ENCODE data around the gene MAP7. TPM values are rescaled to one million over a fixed set of nuclear protein-coding genes. Genes with fewer than 3 reads are reported as not detected.

The MAP7 gene
- total and polyA plus RNA-seq, 2 of the 13 experiments (the other 11 are each of a cell fraction or from before 2014, with no cell fraction given), result 0.04 TPM; not detected in 1

DNA sequence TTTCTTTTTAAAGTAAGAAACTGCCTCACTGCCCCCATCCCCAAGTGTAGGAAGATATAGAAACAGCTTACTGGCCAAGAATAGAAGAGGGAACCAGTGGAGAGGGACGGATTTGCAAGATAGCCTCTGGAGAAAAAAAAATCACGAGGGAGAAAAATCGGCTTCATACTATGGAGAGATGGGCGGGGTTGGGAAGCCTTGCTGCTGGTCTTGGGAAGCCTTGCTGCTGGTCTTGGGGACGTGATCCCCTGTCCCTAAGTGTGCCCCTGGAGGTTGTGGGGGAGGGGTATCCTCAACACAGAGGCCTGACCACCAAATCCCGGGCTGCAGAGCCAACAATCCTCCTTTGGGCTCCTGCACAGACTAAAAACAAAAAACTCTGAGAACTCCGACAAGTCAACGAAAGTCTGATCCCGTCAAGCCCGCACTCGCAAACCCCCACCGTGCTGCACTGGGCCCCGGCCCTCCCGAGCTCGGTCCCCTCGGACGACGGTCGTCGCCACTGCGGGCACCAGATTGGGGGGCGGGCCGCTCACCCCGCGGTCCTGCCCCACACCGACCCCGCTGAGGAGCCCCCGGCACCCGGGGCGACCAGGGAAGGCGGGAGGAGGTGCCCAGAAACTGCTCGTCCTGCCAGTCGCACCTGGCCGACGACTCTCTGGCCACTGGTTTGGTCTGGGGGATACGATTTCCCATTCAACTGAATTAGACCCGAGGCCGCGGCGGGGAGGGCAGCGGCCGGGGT is 750 bp downstream of the MAP7 start:
- Histone ChIP-seq H3K9ac (ENCODE audit: insufficient read depth, low read depth, low read length) (no peak overlapping the region), H4K20me1 (ENCODE audit: insufficient read depth, low read length) (no peaks in the 10 kb centered on the region), H3K27ac (ENCODE audit: extremely low read length, insufficient read depth, low read length) (no peak overlapping the region), H3K27me3 (ENCODE audit: control insufficient read depth in 1 of 2, insufficient read depth in 2 of 2, low read length in 2 of 2) (peaks cover 7 to 40% of the 10 kb centered on the region in 2 experiments; a peak in 4 of 5 replicates), H3K4me2 (ENCODE audit: low read depth, low read length) (peak overlapping the region; percentile 62), H3K36me3 (replicated peaks in 1 of 2; ENCODE audit: control insufficient read depth in 1 of 2, insufficient read depth in 2 of 2, low read length in 2 of 2) (no peaks in the 10 kb centered on the region), H3K79me2 (ENCODE audit: insufficient read depth, low read length) (no peaks in the 10 kb centered on the region), H3K4me3 (replicated peaks in 1 of 3; ENCODE audit: insufficient read depth in 1 of 3, low read depth in 2 of 3, low read length in 3 of 3) (peak overlapping the region in 1 of 3 experiments; percentile 65; a peak in 3 of 6 replicates), H3K9me3 (ENCODE audit: low read length) (no peaks in the 10 kb centered on the region), H3K4me1 (ENCODE audit: insufficient read depth, low read length) (no peaks in the 10 kb centered on the region), H2AFZ (ENCODE audit: low read length) (no peak overlapping the region)
- ATAC-seq, result peak; percentile 11; the same call in 1 of the 3 replicates
- in situ Hi-C loops (cut with HindIII; ENCODE audit: extremely low pct_ligation_motif_present, low pct_unique_long_range_greater_than_20kb), result no loop called here
- WGBS (ENCODE audit: low lambda C conversion rate), result 26% methylated on average over 30 of the region's 42 CpGs
- no peak for FAIRE-seq
- BruUV-seq (replicated peaks), result no TSS peak
- POLR2A ChIA-PET, result no interaction called here
- intact Hi-C loops (cut with micrococcal nuclease; ENCODE audit: unreplicated experiment), result no loop called here
- DNase-seq (ENCODE audit: low spot score), result no peak
- TF ChIP-seq ZBTB7A (CRISPR knock-in tag; IDR thresholded peaks at IDR 0.05) (no peak), EZH2 (conservative IDR thresholded peaks at IDR 0.05; ENCODE audit: low read depth, low read length) (peak; percentile 40; the same call in 1 of the 2 replicates), TCF12 (IDR thresholded peaks at IDR 0.05) (no peak), TCF12 (CRISPR knock-in tag; IDR thresholded peaks at IDR 0.05) (no peak), TBL1XR1 (IDR thresholded peaks at IDR 0.05; ENCODE audit: borderline replicate concordance, low read length, partially characterized antibody) (no peak), ZNF589 (CRISPR knock-in tag; conservative IDR thresholded peaks at IDR 0.05) (no peak), ZSCAN21 (CRISPR knock-in tag; IDR thresholded peaks at IDR 0.05; ENCODE audit: borderline replicate concordance) (no peak), CENPX (CRISPR knock-in tag; IDR thresholded peaks at IDR 0.05) (no peak), ZFP62 (CRISPR knock-in tag; IDR thresholded peaks at IDR 0.05) (no peak)
- TF ChIP-seq, protein P1, sequence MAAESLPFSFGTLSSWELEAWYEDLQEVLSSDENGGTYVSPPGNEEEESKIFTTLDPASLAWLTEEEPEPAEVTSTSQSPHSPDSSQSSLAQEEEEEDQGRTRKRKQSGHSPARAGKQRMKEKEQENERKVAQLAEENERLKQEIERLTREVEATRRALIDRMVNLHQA (CRISPR knock-in tag; IDR thresholded peaks at IDR 0.05), result no peak
- CTCF ChIA-PET (ENCODE audit: low intra/inter-chr PET ratio, low total read pairs), result no interaction called here

All from HepG2 (cell line).